Fibroblast of villous mesenchyme (primary cell): ENCODE results near the gene MAN2A1. TPM values are rescaled to one million over a fixed set of nuclear protein-coding genes. Genes with fewer than 3 reads are reported as not detected.

Experiments
- DNase-seq: peaks from one replicate; pipeline ENCODE4 v3.0.0-alpha.2; 2010; ENCODE audit warnings: low read depth
- H3K4me3 ChIP-seq: 2 replicates; pipeline ENCODE4 v1.5.1; 2011; ENCODE audit warnings: low read depth, mild to moderate bottlenecking, low read length
- CTCF ChIP-seq: IDR thresholded peaks from 2 replicates; pipeline ENCODE4 v1.5.1; 2012; ENCODE audit warnings: low read depth, mild to moderate bottlenecking, low read length; ENCODE audit not compliant: insufficient read depth
- total RNA-seq: library from RNA; depleted of rRNA; stranded (reverse); fragments of >200 nt; gene quantifications from 2 replicates; pipeline ENCODE4 v1.2.3, GENCODE V29; 2012

MAN2A1 gene
- total RNA-seq, 1 donor, result 178 TPM

GRCh38 chr5:109910874-109911273 lies 221.1 kb downstream of the MAN2A1 start:
- H3K4me3 ChIP-seq, result no peak overlapping the region

GRCh38 chr5:109911731-109912130 lies 222.0 kb downstream of the MAN2A1 start:
- DNase-seq, result peak; percentile 92
- no peak for TF ChIP-seq CTCF
- H3K4me3 ChIP-seq, result no peak overlapping the region

More at GRCh38 chr5:109910874-109911273, 221.1 kb downstream of the MAN2A1 start:
- TF ChIP-seq CTCF, result no peak
- DNase-seq, result no peak

- no peak for TF ChIP-seq CTCF
- DNase-seq, result no peak
- no peak overlapping the region for H3K4me3 ChIP-seq
These were observed 225.2 kb downstream of the MAN2A1 start for GRCh38 chr5:109914906-109915305.

GRCh38 chr5:109916481-109917153 lies 226.9 kb downstream of the MAN2A1 start:
- TF ChIP-seq CTCF, result no peak
- H3K4me3 ChIP-seq, result no peak overlapping the region
- DNase-seq, result no peak
